ENCODE results near the gene TAPBP. TPM values are rescaled to one million over a fixed set of nuclear protein-coding genes. Genes with fewer than 3 reads are reported as not detected.

TAPBP gene
- total RNA-seq, 1 experiment from 2014 or later: 15.4 TPM

- Histone ChIP-seq H3K4me1 (peaks cover 7% of the 10 kb centered on the region), H3K36me3 (peaks cover 17% of the 10 kb centered on the region), H3K27me3 (no peaks in the 10 kb centered on the region), H3K27ac (no peak overlapping the region), H3K4me3 (peak overlapping the region; percentile 74; the same call in 1 of the 2 replicates), H3K9me3 (replicated peaks) (no peaks in the 10 kb centered on the region)
- no peak for DNase-seq
Measured at GRCh38 chr6:33314943-33315792, 1.3 kb upstream of the TAPBP start.

DNA sequence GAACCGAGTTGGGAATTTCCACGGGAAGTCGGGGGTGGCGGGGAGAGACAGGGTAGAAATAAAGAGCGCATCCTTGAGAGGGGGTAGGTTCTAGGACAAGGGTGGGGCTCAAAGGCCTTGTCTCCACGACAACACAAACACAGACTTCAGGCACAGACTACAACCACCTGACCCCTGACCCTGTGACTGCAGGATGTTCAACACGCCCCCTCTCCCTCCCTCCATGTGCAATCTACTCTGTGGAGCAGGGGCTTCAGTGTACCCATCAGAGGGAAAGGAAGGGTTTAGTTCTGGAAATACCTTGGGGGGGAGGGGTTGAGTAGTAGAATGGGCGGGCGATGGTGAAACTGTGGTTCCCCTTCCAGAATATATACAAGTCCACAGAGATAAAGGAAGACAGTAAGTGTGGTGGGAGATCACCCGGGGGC lies 651 bp upstream of the TAPBP start:
- Histone ChIP-seq H3K4me1 (peaks cover 7% of the 10 kb centered on the region), H3K27ac (no peak overlapping the region), H3K36me3 (peaks cover 11% of the 10 kb centered on the region), H3K9me3 (replicated peaks) (no peaks in the 10 kb centered on the region), H3K4me3 (peak overlapping the region; percentile 74), H3K27me3 (no peaks in the 10 kb centered on the region)
- peak in 1 of 2 experiments; percentile 28 for DNase-seq

DNA sequence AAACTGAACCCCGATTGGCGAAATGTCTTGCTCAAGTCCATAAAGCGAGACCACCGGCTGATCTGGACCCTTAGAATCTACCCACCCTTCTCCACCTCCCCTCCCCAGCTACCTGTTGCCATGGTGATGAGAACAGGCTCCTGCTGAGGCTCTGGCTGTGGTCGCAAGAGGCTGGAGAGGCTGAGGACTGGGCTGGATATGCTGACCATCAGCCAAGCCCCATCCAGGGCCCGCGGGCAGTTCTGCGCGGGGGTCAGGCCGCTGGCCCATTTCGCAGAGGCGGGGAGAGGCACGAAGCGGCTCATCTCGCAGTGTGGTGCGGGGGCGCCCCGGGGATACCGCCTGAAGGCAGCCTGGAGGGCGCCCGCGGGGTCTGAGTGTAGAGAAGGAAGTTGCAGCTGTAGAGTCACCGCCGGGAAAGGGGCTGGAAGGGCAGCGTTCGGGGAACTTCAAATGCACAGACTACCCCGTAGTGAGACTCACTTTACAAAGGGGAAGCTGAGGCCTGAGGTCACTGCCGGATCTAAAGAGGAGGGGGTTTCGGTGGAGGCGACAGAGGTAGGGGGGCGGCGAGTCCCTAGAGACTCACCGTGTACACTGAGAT lies 671 bp downstream of the TAPBP start:
- peak; percentile 39 to 53 for DNase-seq
- H3K27ac ChIP-seq: peak overlapping the region; percentile 28; the same call in 1 of the 2 replicates
- H3K9me3 ChIP-seq (replicated peaks): no peaks in the 10 kb centered on the region
- H3K4me1 ChIP-seq: peaks cover 3% of the 10 kb centered on the region; the same call in 1 of the 2 replicates
- peak overlapping the region; percentile 74 for H3K4me3 ChIP-seq
- no peaks in the 10 kb centered on the region for H3K27me3 ChIP-seq
- H3K36me3 ChIP-seq: no peaks in the 10 kb centered on the region

- peaks cover 3% of the 10 kb centered on the region; the same call in 1 of the 2 replicates for H3K4me1 ChIP-seq
- no peak overlapping the region for H3K27ac ChIP-seq
- H3K27me3 ChIP-seq: no peaks in the 10 kb centered on the region
- peak; percentile 31 to 49 for DNase-seq
- no peaks in the 10 kb centered on the region for H3K36me3 ChIP-seq
- no peaks in the 10 kb centered on the region for H3K9me3 ChIP-seq (replicated peaks)
- H3K4me3 ChIP-seq: peak overlapping the region; percentile 74
Measured at GRCh38 chr6:33312361-33313104, 1.3 kb downstream of the TAPBP start.

DNA sequence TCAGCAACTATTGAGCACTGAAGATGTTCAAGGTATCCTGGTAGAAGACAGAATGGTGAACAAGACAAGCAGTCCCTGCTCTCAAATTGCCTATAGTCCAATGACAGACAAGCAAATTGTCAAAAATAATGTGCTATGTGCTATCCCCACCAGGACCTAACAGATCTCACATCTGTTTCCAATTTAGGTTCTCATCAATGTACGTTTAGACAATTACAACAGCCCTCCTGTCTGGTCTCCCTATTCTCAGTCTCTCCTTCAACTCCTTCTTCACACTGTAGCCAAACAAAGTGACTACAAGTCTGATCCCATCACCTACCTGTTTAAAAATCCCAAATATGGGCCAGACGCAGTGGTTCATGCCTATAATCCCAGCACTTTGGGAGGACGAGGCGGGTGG lies 7.5 kb downstream of the TAPBP start:
- no peaks in the 10 kb centered on the region for H3K36me3 ChIP-seq
- H3K9me3 ChIP-seq (replicated peaks): no peaks in the 10 kb centered on the region
- no peak overlapping the region for H3K4me3 ChIP-seq
- no peak overlapping the region for H3K27ac ChIP-seq
- no peaks in the 10 kb centered on the region for H3K4me1 ChIP-seq
- H3K27me3 ChIP-seq: no peaks in the 10 kb centered on the region
- DNase-seq: no peak

- Histone ChIP-seq H3K36me3 (no peaks in the 10 kb centered on the region), H3K27ac (no peak overlapping the region), H3K4me3 (no peak overlapping the region), H3K27me3 (no peaks in the 10 kb centered on the region), H3K4me1 (no peaks in the 10 kb centered on the region), H3K9me3 (replicated peaks) (no peaks in the 10 kb centered on the region)
- DNase-seq: no peak
Measured at GRCh38 chr6:33305052-33305451, 8.8 kb downstream of the TAPBP start.

- Histone ChIP-seq H3K4me1 (no peaks in the 10 kb centered on the region), H3K27me3 (no peaks in the 10 kb centered on the region), H3K9me3 (replicated peaks) (no peaks in the 10 kb centered on the region), H3K4me3 (no peak overlapping the region), H3K36me3 (no peaks in the 10 kb centered on the region), H3K27ac (no peak overlapping the region)
- no peak for DNase-seq
Measured at GRCh38 chr6:33304216-33304615, 9.7 kb downstream of the TAPBP start.

- Histone ChIP-seq H3K27me3 (no peaks in the 10 kb centered on the region), H3K36me3 (no peaks in the 10 kb centered on the region), H3K4me1 (no peaks in the 10 kb centered on the region), H3K27ac (no peak overlapping the region), H3K9me3 (replicated peaks) (no peaks in the 10 kb centered on the region), H3K4me3 (no peak overlapping the region)
- DNase-seq: no peak
Measured at GRCh38 chr6:33301877-33302276, 12.0 kb downstream of the TAPBP start.

DNA sequence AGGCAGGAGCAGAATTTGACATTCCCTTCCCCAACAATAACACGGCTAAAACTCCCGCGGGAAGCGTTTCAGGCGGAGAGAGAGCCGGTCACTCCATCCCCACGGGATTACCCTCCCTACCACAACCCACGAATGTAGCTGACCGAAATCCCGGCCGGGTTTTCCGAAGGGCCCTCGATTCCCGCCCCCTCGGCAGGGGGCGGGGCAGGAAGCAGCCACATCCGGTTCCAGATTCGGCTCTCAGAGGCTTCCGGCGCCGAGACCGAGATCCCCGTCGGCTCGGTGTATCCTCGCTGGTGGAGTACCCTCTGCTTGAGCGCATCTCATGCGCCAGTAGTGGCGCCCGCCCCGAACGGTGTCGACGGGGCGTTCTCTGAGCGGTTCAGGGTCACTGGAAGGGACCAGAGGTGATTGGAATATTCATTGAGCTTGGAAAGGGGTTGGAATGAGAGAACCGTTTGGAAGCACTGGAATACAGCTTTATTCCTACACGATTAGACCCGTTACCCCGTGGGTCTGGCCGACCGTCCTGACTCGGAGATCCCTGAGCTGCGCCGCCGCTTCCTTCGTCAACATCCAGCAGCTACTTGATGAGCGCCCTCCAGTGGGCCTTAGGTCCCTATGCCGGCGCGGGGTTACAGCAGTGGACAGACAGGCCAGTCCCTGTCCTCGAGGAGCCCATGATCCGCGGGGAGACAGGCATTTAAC lies 14.5 kb downstream of the TAPBP start:
- peak overlapping the region; percentile 65 for H3K27ac ChIP-seq
- H3K4me3 ChIP-seq: peak overlapping the region; percentile 68
- H3K36me3 ChIP-seq: no peaks in the 10 kb centered on the region
- H3K27me3 ChIP-seq: no peaks in the 10 kb centered on the region
- H3K9me3 ChIP-seq (replicated peaks): no peaks in the 10 kb centered on the region
- no peaks in the 10 kb centered on the region for H3K4me1 ChIP-seq
- DNase-seq: peak; percentile 93 to 95

DNA sequence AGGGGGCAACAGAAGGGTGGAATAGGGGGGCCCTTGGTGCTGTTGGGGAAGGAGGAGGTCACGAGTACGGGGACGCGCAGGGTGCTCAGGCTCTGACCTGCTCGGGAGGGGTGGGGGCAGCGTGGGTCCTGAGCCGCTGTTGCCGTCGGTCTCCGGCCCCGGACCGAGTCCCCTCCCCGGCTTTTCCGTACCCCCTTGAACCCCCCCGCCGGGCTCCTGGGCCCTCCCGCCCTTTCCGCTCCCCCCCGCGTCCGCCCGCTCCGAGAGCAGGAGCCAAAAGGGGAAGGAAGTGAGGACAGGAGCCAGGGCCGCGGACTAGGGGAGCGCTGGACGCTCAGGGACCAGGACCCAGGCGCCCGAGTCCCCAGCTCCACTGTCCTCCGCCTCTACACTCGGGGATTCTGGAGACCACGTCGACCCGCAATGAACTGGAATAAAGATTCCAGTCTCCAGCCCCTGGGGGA lies 15.1 kb downstream of the TAPBP start, which contains the start of gene RGL2:
TSS of gene RGL2 (minus strand) at position 170 of the 464 bp plus-strand sequence. CDS start 332 bp downstream, outside the sequence.
- Histone ChIP-seq H3K4me3 (peak within 1 kb of the TSS; percentile 68), H3K9me3 (replicated peaks) (no peaks in the 10 kb centered on the region), H3K27me3 (no peaks in the 10 kb centered on the region), H3K4me1 (no peaks in the 10 kb centered on the region), H3K27ac (peak within 1 kb of the TSS; percentile 65), H3K36me3 (no peaks in the 10 kb centered on the region)
- peak in 1 of 2 experiments; percentile 62 for DNase-seq

DNA sequence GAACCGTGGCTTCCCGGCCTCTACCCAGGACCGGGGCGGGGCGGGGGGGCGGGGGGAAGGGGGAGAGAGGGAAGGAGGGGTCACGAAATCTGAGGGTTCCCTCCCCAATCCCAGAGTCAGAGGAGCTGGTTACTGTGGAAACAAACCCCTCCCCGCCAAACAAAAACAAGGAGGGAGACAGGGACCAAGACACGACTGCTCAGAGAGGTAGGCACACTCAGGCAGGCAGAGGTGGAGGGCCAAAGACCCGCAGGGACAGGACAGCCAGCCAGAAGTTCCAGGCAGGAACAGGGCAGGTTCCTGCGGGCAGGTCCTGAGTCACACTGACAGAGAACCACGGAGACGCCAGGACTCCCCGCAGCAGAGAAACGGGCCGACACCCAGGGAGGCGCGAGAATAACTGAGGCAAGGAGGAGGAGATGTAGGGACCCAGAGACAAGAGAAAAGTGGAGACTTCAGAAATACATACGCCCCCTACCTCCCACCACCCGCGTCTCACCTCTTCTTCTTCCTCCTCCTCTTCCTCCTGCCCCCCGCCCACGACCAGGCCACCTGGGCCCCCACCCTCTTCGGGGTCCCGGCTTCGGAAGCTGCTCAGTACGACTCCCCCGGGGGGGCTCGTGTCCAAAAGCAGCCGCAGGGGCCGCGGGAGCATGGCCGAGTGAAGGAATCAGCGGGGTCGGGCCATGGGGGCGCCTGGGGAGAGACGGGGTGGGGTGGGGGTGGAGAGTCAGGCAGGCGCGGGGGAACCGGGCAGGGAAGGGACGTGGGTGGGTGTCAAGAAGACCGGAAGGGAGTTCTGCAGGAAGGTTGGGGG lies 15.7 kb downstream of the TAPBP start:
- no peaks in the 10 kb centered on the region for H3K27me3 ChIP-seq
- peak; percentile 78 to 84 for DNase-seq
- H3K9me3 ChIP-seq (replicated peaks): no peaks in the 10 kb centered on the region
- H3K36me3 ChIP-seq: no peaks in the 10 kb centered on the region
- H3K27ac ChIP-seq: no peak overlapping the region; the same call in 1 of the 2 replicates
- no peaks in the 10 kb centered on the region for H3K4me1 ChIP-seq
- H3K4me3 ChIP-seq: peak overlapping the region; percentile 68

GRCh38 chr6:33297406-33297955 lies 16.4 kb downstream of the TAPBP start:
- DNase-seq: peak in 1 of 2 experiments; percentile 48
- H3K4me3 ChIP-seq: peak overlapping the region; percentile 68
- no peak overlapping the region for H3K27ac ChIP-seq
- H3K9me3 ChIP-seq (replicated peaks): no peaks in the 10 kb centered on the region
- no peaks in the 10 kb centered on the region for H3K27me3 ChIP-seq
- H3K4me1 ChIP-seq: no peaks in the 10 kb centered on the region
- H3K36me3 ChIP-seq: no peaks in the 10 kb centered on the region

GRCh38 chr6:33296797-33297405 lies 17.0 kb downstream of the TAPBP start:
- no peaks in the 10 kb centered on the region for H3K27me3 ChIP-seq
- peak overlapping the region; percentile 68 for H3K4me3 ChIP-seq
- no peaks in the 10 kb centered on the region; the same call in 1 of the 2 replicates for H3K36me3 ChIP-seq
- no peak overlapping the region for H3K27ac ChIP-seq
- H3K9me3 ChIP-seq (replicated peaks): no peaks in the 10 kb centered on the region
- no peaks in the 10 kb centered on the region for H3K4me1 ChIP-seq
- no peak for DNase-seq

Measured in SJCRH30 (cell line).